HepG2 (cell line): ENCODE results near the gene HOMEZ. TPM values are rescaled to one million over a fixed set of nuclear protein-coding genes. Genes with fewer than 3 reads are reported as not detected.

Experiments
- BHLHE40 ChIP-seq: IDR thresholded peaks from 2 replicates; pipeline ENCODE4 v1.6.1; 2011; ENCODE audit warnings: low read length, improper control_type of control experiment
- BORCS8-MEF2B ChIP-seq: sonication (generic); formaldehyde crosslinking; IDR thresholded peaks from 2 replicates; pipeline ENCODE4 v1.8.0; 2022; ENCODE audit warnings: mild to moderate bottlenecking, missing genetic modification reagents
- CREB3 ChIP-seq: sonication (generic); formaldehyde crosslinking; IDR thresholded peaks from 2 replicates; pipeline ENCODE4 v1.5.0; 2020; ENCODE audit warnings: missing genetic modification reagents
- ERF ChIP-seq: IDR thresholded peaks from 2 replicates; pipeline ENCODE4 v1.6.1; 2018; ENCODE audit warnings: missing biosample characterization, missing genetic modification reagents
- KLF15 ChIP-seq: sonication (generic); formaldehyde crosslinking; IDR thresholded peaks from 2 replicates; pipeline ENCODE4 v1.8.1; 2023; ENCODE audit warnings: borderline replicate concordance, mild to moderate bottlenecking, inconsistent platforms, missing genetic modification reagents, mixed read lengths
- MBNL3 ChIP-seq: fragments of 250-450 bp; sonication (Bioruptor Pico); conservative IDR thresholded peaks from 2 replicates; pipeline ENCODE4 v1.8.0; 2022; ENCODE audit warnings: mild to moderate bottlenecking, inconsistent platforms
- RBFOX2 ChIP-seq: fragments of 200-400 bp; formaldehyde crosslinking; IDR thresholded peaks from 2 replicates; pipeline ENCODE4 v1.6.1; 2017; ENCODE audit warnings: low read depth, mild to moderate bottlenecking, low read length
- SAP130 ChIP-seq: IDR thresholded peaks from 2 replicates; pipeline ENCODE4 v1.6.1; 2016; ENCODE audit warnings: low read depth
- SKIL ChIP-seq: sonication (generic); formaldehyde crosslinking; IDR thresholded peaks from 2 replicates; pipeline ENCODE4 v1.8.0; 2022; ENCODE audit warnings: missing genetic modification reagents, mild to moderate bottlenecking, moderate library complexity, borderline replicate concordance
- SOX6 ChIP-seq, 2 experiments: fragments of 450-650 bp in 1 of 2; sonication (generic) in 1 of 2; formaldehyde crosslinking in 1 of 2; IDR thresholded peaks; 2 replicates each; pipeline versions ENCODE4 v1.4.0 to v1.6.1; 2017 to 2020; ENCODE audit warnings: antibody characterized with exemption in 1 of 2, mild to moderate bottlenecking in 1 of 2, missing genetic modification reagents in 1 of 2
- SRF ChIP-seq: IDR thresholded peaks from 2 replicates; pipeline ENCODE4 v1.6.1; 2011; ENCODE audit warnings: mild to moderate bottlenecking, low read depth, low read length, moderate library complexity
- SRSF1 ChIP-seq: fragments of 200-400 bp; formaldehyde crosslinking; optimal IDR thresholded peaks from 2 replicates; pipeline ENCODE3; 2017; ENCODE audit warnings: mild to moderate bottlenecking, low read depth, low read length, moderate library complexity
- TFE3 ChIP-seq: IDR thresholded peaks from 2 replicates; pipeline ENCODE4 v1.6.1; 2016
- YY1 ChIP-seq: IDR thresholded peaks from 2 replicates; pipeline ENCODE4 v1.6.1; 2011; ENCODE audit warnings: low read length, low read depth, moderate library complexity, mild to moderate bottlenecking; ENCODE audit not compliant: insufficient read depth, insufficient replicate concordance
- ZBTB4 ChIP-seq: sonication (generic); formaldehyde crosslinking; IDR thresholded peaks from 2 replicates; pipeline ENCODE4 v1.4.0; 2020; ENCODE audit warnings: missing genetic modification reagents, mild to moderate bottlenecking, borderline replicate concordance
- ZNF124 ChIP-seq: sonication (generic); formaldehyde crosslinking; IDR thresholded peaks from 2 replicates; pipeline ENCODE4 v1.4.0; 2020; ENCODE audit warnings: missing genetic modification reagents
- ZNF274 ChIP-seq: sonication (generic); formaldehyde crosslinking; IDR thresholded peaks from 2 replicates; pipeline ENCODE4 v1.5.1; 2020; ENCODE audit warnings: mild to moderate bottlenecking, missing genetic modification reagents
- ZNF883 ChIP-seq: sonication (generic); formaldehyde crosslinking; IDR thresholded peaks from 2 replicates; pipeline ENCODE4 v1.5.1; 2020; ENCODE audit warnings: mild to moderate bottlenecking, missing genetic modification reagents; ENCODE audit errors: not compliant biosample characterization
- ZSCAN5A ChIP-seq: sonication (generic); formaldehyde crosslinking; IDR thresholded peaks from 2 replicates; pipeline ENCODE4 v1.8.0; 2022; ENCODE audit warnings: mild to moderate bottlenecking, missing genetic modification reagents, borderline replicate concordance
- polyA plus RNA-seq, 8 experiments: library from polyadenylated mRNA; depleted of rRNA in 3 of 8; stranded (reverse) in 7 of 8; unstranded in 1 of 8; fragments of >200 nt; fragmentation: Illumina TruSeq in 4 of 8; extraction: Trizol in 4 of 8; gene quantifications; 2 replicates each; pipeline versions ENCODE4 v1.2.1 to v1.2.3, GENCODE V29; 2011 to 2016; ENCODE audit warnings: low read depth in 4 of 8, missing spikeins in 1 of 8, mixed read lengths in 1 of 8; ENCODE audit not compliant: insufficient read depth in 1 of 8
- total RNA-seq, 5 experiments: library from RNA; depleted of rRNA; stranded (reverse); fragments of >200 nt; fragmentation: Illumina TruSeq; extraction: Trizol; gene quantifications; 2 replicates each; pipeline ENCODE4 v1.2.3, GENCODE V29; 2016; ENCODE audit warnings: low read depth in 1 of 5

The HOMEZ gene
- total and polyA plus RNA-seq, 2 of the 13 experiments (the other 11 are each of a cell fraction or from before 2014, with no cell fraction given): 14.5 to 31.8 TPM

GRCh38 chr14:23301288-23301968, 15.5 kb upstream of the HOMEZ start (continued):
- TF ChIP-seq SRSF1 (peak; percentile 72), ZBTB4 (peak; percentile 7; the same call in 1 of the 2 replicates), ZSCAN5A (CRISPR knock-in tag) (peak; percentile 94), KLF15 (CRISPR knock-in tag) (no peak), YY1 (peak; percentile 90), ZNF883 (CRISPR knock-in tag) (peak; percentile 71), BHLHE40 (peak; percentile 87), RBFOX2 (peak; percentile 84), BORCS8-MEF2B (peak; percentile 82), ZNF124 (peak; percentile 95), ZNF274 (CRISPR knock-in tag) (peak; percentile 69), SKIL (CRISPR knock-in tag) (no peak), TFE3 (peak; percentile 100), SOX6 (IDR thresholded peaks at IDR 0.05) (no peak), SOX6 (CRISPR knock-in tag; IDR thresholded peaks at IDR 0.05) (no peak; the same call in 1 of the 2 replicates), CREB3 (peak; percentile 95; the same call in 1 of the 2 replicates), SRF (no peak), MBNL3 (CRISPR knock-in tag) (no peak), SAP130 (CRISPR knock-in tag) (peak; percentile 97), ERF (peak; percentile 94)
